Neuronal stem cell (in vitro differentiated cells): ENCODE results near the gene TP53TG3B. TPM values are rescaled to one million over a fixed set of nuclear protein-coding genes. Genes with fewer than 3 reads are reported as not detected.
A peak's percentile ranks its signal among the peaks of the same experiment; 100 is the strongest.
"Not testable (repeated sequence)": the region's sequence is repeated elsewhere in the genome, so short reads cannot be mapped to it uniquely, and the experiment has no call there.

Source experiments
- DNase-seq: peaks from one replicate; pipeline ENCODE4 v3.0.0-alpha.2; 2013; ENCODE audit warnings: low spot score
- H2AFZ ChIP-seq: one replicate; pipeline ENCODE4 v1.6.1; 2013; ENCODE audit warnings: mild to moderate bottlenecking, low read length, inconsistent platforms
- H2AK5ac ChIP-seq: 2 replicates; pipeline ENCODE4 v1.6.1; 2013; ENCODE audit warnings: low read depth, mild to moderate bottlenecking, inconsistent platforms, low read length, moderate library complexity, mixed read lengths
- H2BK120ac ChIP-seq: 2 replicates; pipeline ENCODE4 v1.6.1; 2013; ENCODE audit warnings: low read depth, mild to moderate bottlenecking, inconsistent platforms, low read length, moderate library complexity, mixed read lengths
- H2BK12ac ChIP-seq: one replicate; pipeline ENCODE4 v1.6.1; 2013; ENCODE audit warnings: low read length, inconsistent platforms
- H2BK15ac ChIP-seq: 2 replicates; pipeline ENCODE4 v1.6.1; 2013; ENCODE audit warnings: mild to moderate bottlenecking, low read length, inconsistent platforms, mixed read lengths
- H2BK5ac ChIP-seq: one replicate; pipeline ENCODE4 v1.6.1; 2013; ENCODE audit warnings: inconsistent platforms, mild to moderate bottlenecking, low read length, moderate library complexity
- H3K14ac ChIP-seq: one replicate; pipeline ENCODE4 v1.6.1; 2013; ENCODE audit warnings: low read length, inconsistent platforms
- H3K18ac ChIP-seq: 2 replicates; pipeline ENCODE4 v1.6.1; 2013; ENCODE audit warnings: low read length, inconsistent platforms
- H3K23ac ChIP-seq: 2 replicates; pipeline ENCODE4 v1.6.1; 2013; ENCODE audit warnings: low read depth, mild to moderate bottlenecking, mixed read lengths, low read length, inconsistent platforms; ENCODE audit not compliant: poor library complexity
- H3K27ac ChIP-seq: replicated peaks from 3 replicates; pipeline ENCODE4 v1.5.1; 2013; ENCODE audit warnings: low read length, inconsistent platforms
- H3K27me3 ChIP-seq, 3 experiments: 2 replicates each; pipeline ENCODE4 v1.6.1; 2013; ENCODE audit warnings: low read length in 3 of 3, mild to moderate bottlenecking in 2 of 3, inconsistent platforms in 1 of 3, low read depth in 1 of 3, mixed read lengths in 1 of 3, moderate library complexity in 1 of 3; ENCODE audit not compliant: control insufficient read depth in 3 of 3, insufficient read depth in 3 of 3
- H3K36me3 ChIP-seq, 2 donors: replicated peaks in 1 of 2; 2 replicates each; pipeline ENCODE4 v1.6.1; 2013; ENCODE audit warnings: low read length in 2 of 2; ENCODE audit not compliant: control insufficient read depth in 2 of 2, insufficient read depth in 2 of 2
- H3K4ac ChIP-seq: 2 replicates; pipeline ENCODE4 v1.6.1; 2013; ENCODE audit warnings: inconsistent platforms, mild to moderate bottlenecking, low read length, moderate library complexity
- H3K4me1 ChIP-seq, 2 donors: 1 replicate in 1 of 2; 2 replicates in 1 of 2; pipeline ENCODE4 v1.6.1; 2013; ENCODE audit warnings: low read length in 2 of 2, low read depth in 1 of 2; ENCODE audit not compliant: control insufficient read depth in 2 of 2, insufficient read depth in 1 of 2
- H3K4me2 ChIP-seq: one replicate; pipeline ENCODE4 v1.6.1; 2013; ENCODE audit warnings: mild to moderate bottlenecking, low read length, inconsistent platforms; ENCODE audit not compliant: insufficient read depth, poor library complexity, severe bottlenecking
- H3K4me3 ChIP-seq, 2 donors: 2 replicates each; pipeline ENCODE4 v1.5.1; 2013; ENCODE audit warnings: low read length in 2 of 2, mild to moderate bottlenecking in 2 of 2, inconsistent platforms in 1 of 2, moderate library complexity in 1 of 2
- H3K79me1 ChIP-seq: one replicate; pipeline ENCODE4 v1.6.1; 2013; ENCODE audit warnings: low read depth, mild to moderate bottlenecking, inconsistent platforms, low read length, moderate library complexity
- H3K9ac ChIP-seq: one replicate; pipeline ENCODE4 v1.6.1; 2013; ENCODE audit warnings: mild to moderate bottlenecking, low read depth, low read length, inconsistent platforms; ENCODE audit not compliant: poor library complexity
- H3K9me3 ChIP-seq, 2 donors: replicated peaks in 1 of 2; 2 replicates each; pipeline versions ENCODE3 to v1.6.1; 2013; ENCODE audit warnings: low read length in 2 of 2, mild to moderate bottlenecking in 2 of 2, inconsistent platforms in 1 of 2, low read depth in 1 of 2, mixed read lengths in 1 of 2, moderate library complexity in 1 of 2; ENCODE audit not compliant: control insufficient read depth in 2 of 2, insufficient read depth in 1 of 2
- H4K8ac ChIP-seq: one replicate; pipeline ENCODE4 v1.6.1; 2013; ENCODE audit warnings: low read depth, mild to moderate bottlenecking, inconsistent platforms, low read length, moderate library complexity
- H4K91ac ChIP-seq: one replicate; pipeline ENCODE4 v1.6.1; 2013; ENCODE audit warnings: low read length, low read depth, mild to moderate bottlenecking, inconsistent platforms; ENCODE audit not compliant: poor library complexity
- WGBS, 2 donors: extraction: QIAGEN DNeasy Blood & Tissue Kit; methylation state at CpG; one replicate each; pipeline ENCODE4 v1.1.7; 2013; ENCODE audit warnings: missing lambda C conversion rate in 2 of 2, mixed read lengths in 1 of 2; ENCODE audit not compliant: insufficient read length in 2 of 2, insufficient replicate concordance in 1 of 2; ENCODE audit errors: extremely low coverage in 2 of 2; 5-methylcytosine and 5-hydroxymethylcytosine counted together
- small RNA-seq: library from polyadenylated mRNA; stranded (forward); fragments of <200 nt; extraction: miRNeasy Mini kit (QIAGEN cat#:217004); gene quantifications from one replicate; pipeline ENCODE3, GENCODE V24; 2013; ENCODE audit not compliant: insufficient read depth

The TP53TG3B gene

DNA sequence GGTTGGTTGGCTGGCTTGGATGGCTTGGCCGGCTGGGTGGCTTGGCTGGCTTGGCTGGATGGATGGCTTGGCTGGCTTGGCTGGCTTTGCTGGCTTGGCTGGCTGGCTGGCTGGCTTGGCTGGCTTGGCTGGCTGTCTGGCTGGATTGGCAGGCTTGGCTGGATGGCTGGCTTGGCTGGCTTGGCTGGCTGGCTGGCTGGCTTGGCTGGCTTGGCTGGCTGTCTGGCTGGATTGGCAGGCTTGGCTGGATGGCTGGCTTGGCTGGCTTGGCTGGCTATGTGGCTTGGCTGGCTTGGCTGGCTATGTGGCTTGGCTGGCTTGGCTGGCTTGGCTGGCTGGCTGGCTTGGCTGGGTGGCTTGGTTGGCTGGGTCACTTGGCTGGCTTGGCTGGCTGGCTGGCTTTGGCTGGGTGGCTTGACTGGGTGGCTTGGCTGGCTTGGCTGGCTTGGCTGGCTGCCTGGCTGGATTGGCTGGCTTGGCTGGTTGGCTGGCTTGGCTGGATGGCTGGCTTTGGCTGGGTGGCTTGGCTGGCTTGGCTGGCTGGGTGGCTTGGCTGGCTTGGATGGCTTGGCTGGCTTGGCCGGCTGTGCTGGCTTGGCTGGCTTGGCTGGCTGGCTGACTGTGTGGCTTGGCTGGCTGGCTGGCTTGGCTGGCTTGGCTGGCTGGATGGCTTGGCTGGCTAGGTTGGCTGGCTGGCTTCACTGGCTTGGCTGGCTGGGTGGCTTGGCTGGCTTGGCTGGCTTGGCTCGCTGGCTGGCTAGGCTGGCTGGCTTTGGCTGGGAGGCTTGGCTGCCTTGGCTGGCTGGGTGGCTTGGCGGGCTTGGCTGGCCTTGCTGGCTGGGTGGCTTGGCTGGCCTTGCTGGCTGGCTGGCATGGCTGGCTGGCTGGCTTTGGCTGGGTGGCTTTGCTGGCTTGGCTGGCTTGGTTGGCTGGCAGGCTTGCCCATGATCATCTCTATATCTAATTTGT lies 21.3 kb upstream of the TP53TG3B start:
- H2AK5ac ChIP-seq, H3K79me1 ChIP-seq, H2BK5ac ChIP-seq, H2AFZ ChIP-seq, H3K27me3 ChIP-seq, H2BK15ac ChIP-seq, H3K4me3 ChIP-seq, H3K36me3 ChIP-seq, H3K27ac ChIP-seq, H3K4me1 ChIP-seq, H3K4ac ChIP-seq, H2BK12ac ChIP-seq, H3K4me2 ChIP-seq, H2BK120ac ChIP-seq, DNase-seq, H3K9me3 ChIP-seq: not testable (repeated sequence)
- peak overlapping the region; percentile 84 for H3K9ac ChIP-seq
- peak overlapping the region; percentile 99 for H3K14ac ChIP-seq
- H4K8ac ChIP-seq, result peak overlapping the region; percentile 82
- WGBS, 2 donors, result no CpG with 5 or more reads among the region's 4 CpGs
- H3K23ac ChIP-seq, result peak overlapping the region; percentile 99
- peak overlapping the region; percentile 97 for H4K91ac ChIP-seq
- peak overlapping the region; percentile 83 for H3K18ac ChIP-seq

Small RNA genes lying within 50 kb of the gene (small RNA-seq; reads per million reads assigned to genes)
- gene AC141257.3 (not detected), gene AC141257.4 (not detected)
